OCI-LY7 (cell line): ENCODE results near the gene ENGASE. TPM values are rescaled to one million over a fixed set of nuclear protein-coding genes. Genes with fewer than 3 reads are reported as not detected.

Experiments used
- BruUV-seq: library from RNA; stranded (reverse); fragments of 400-500 nt; replicated peaks from 2 replicates; lab custom pipeline; 2021; lab: Mats Ljungman, UMichigan
- CTCF ChIA-PET: fragments of 300-600 bp; sonication (Branson Sonifier 250); formaldehyde crosslinking; loops from one replicate; lab custom pipeline; 2022; ENCODE audit warnings: antibody characterized with exemption; ENCODE audit not compliant: unreplicated experiment; lab: Charles Lee
- POLR2A ChIA-PET: fragments of 300-600 bp; sonication (Branson Sonifier 250); formaldehyde crosslinking; loops from one replicate; lab custom pipeline; 2022; ENCODE audit warnings: antibody characterized with exemption; lab: Charles Lee
- DNase-seq: peaks from one replicate; pipeline ENCODE4 v3.0.0-alpha.2; 2015; ENCODE audit warnings: low spot score
- H2AFZ ChIP-seq: fragments of 200-600 bp; sonication (generic), shearing (Covaris generic); 2 replicates; pipeline ENCODE4 v1.6.1; 2014; ENCODE audit warnings: mild to moderate bottlenecking, antibody characterized with exemption, low read length, moderate library complexity
- H3K27ac ChIP-seq: fragments of 200-600 bp; sonication (generic); 2 replicates; pipeline ENCODE4 v1.5.1; 2014; ENCODE audit warnings: mixed run types, low read depth, mild to moderate bottlenecking, moderate library complexity, low read length, inconsistent platforms; ENCODE audit not compliant: poor library complexity, severe bottlenecking
- H3K36me3 ChIP-seq: fragments of 200-600 bp; sonication (generic); 2 replicates; pipeline ENCODE4 v1.6.1; 2014; ENCODE audit warnings: mild to moderate bottlenecking, antibody characterized with exemption, low read length, moderate library complexity, mixed read lengths; ENCODE audit not compliant: insufficient read depth
- H3K4me1 ChIP-seq: fragments of 200-600 bp; sonication (generic); 2 replicates; pipeline ENCODE4 v1.5.1; 2014; ENCODE audit warnings: mild to moderate bottlenecking, low read length; ENCODE audit not compliant: insufficient read depth, poor library complexity, severe bottlenecking
- H3K4me2 ChIP-seq: fragments of 200-600 bp; sonication (generic); 2 replicates; pipeline ENCODE4 v1.6.1; 2014; ENCODE audit warnings: mild to moderate bottlenecking, low read length
- H3K4me3 ChIP-seq: fragments of 200-600 bp; sonication (generic); 2 replicates; pipeline ENCODE4 v1.5.1; 2014; ENCODE audit warnings: mild to moderate bottlenecking, low read depth, low read length; ENCODE audit not compliant: poor library complexity, severe bottlenecking
- H3K79me2 ChIP-seq: fragments of 200-600 bp; sonication (generic); 2 replicates; pipeline ENCODE4 v1.6.1; 2016; ENCODE audit warnings: low read depth, mild to moderate bottlenecking, low read length, moderate library complexity, mixed read lengths; ENCODE audit not compliant: insufficient read depth
- H3K9me2 ChIP-seq: fragments of 200-600 bp; sonication (generic); 2 replicates; pipeline ENCODE4 v1.6.1; 2016; ENCODE audit warnings: mild to moderate bottlenecking, low read length, mixed read lengths; ENCODE audit not compliant: insufficient read depth
- H3K9me3 ChIP-seq: fragments of 200-600 bp; sonication (generic); 2 replicates; pipeline ENCODE4 v1.6.1; 2014; ENCODE audit warnings: mild to moderate bottlenecking, mixed run types, low read length, mixed read lengths
- H4K20me1 ChIP-seq: fragments of 200-600 bp; sonication (generic); 2 replicates; pipeline ENCODE4 v1.6.1; 2014; ENCODE audit warnings: mild to moderate bottlenecking, antibody characterized with exemption, low read length, moderate library complexity, mixed read lengths; ENCODE audit not compliant: insufficient read depth
- CTCF ChIP-seq: fragments of 200-600 bp; sonication (generic); conservative IDR thresholded peaks from 2 replicates; pipeline ENCODE4 v1.5.1; 2014; ENCODE audit warnings: mild to moderate bottlenecking, antibody characterized with exemption, low read length, moderate library complexity, mixed read lengths
- EZH2phosphoT487 ChIP-seq: fragments of 200-600 bp; sonication (generic); IDR thresholded peaks from 2 replicates; pipeline ENCODE4 v1.6.1; 2018; ENCODE audit warnings: low read depth, borderline replicate concordance, mild to moderate bottlenecking, mixed run types, antibody characterized with exemption, low read length, moderate library complexity, mixed read lengths
- intact Hi-C: fragments of 100-400 bp; cut with micrococcal nuclease; formaldehyde crosslinking; loops from one replicate; pipeline ENCODE4 v1.10.0; 2022; ENCODE audit not compliant: unreplicated experiment
- total RNA-seq, 2 experiments: library from RNA; depleted of rRNA in 1 of 2; stranded (reverse); fragments of >200 nt in 1 of 2; shearing (Covaris generic) in 1 of 2; gene quantifications; 2 replicates each; pipeline ENCODE4 v1.2.3, GENCODE V29; 2014 to 2022

Gene ENGASE
- total RNA-seq, 2 experiments from 2014 or later: 8.4 to 35.1 TPM

GRCh38 chr17:79130536-79131273 is 56.1 kb downstream of the ENGASE start:
- no peak overlapping the region for H3K4me3 ChIP-seq
- no peak overlapping the region for H2AFZ ChIP-seq
- CTCF ChIA-PET: no interaction called here
- intact Hi-C loops: no loop called here
- POLR2A ChIA-PET: no interaction called here
- H3K36me3 ChIP-seq: no peaks in the 10 kb centered on the region
- H4K20me1 ChIP-seq: no peaks in the 10 kb centered on the region
- H3K4me1 ChIP-seq: no peaks in the 10 kb centered on the region
- H3K4me2 ChIP-seq: no peak overlapping the region
- no peaks in the 10 kb centered on the region for H3K9me3 ChIP-seq
- TF ChIP-seq EZH2phosphoT487 (no peak), CTCF (no peak)
- no peaks in the 10 kb centered on the region for H3K9me2 ChIP-seq
- BruUV-seq: no TSS peak
- no peak for DNase-seq
- no peaks in the 10 kb centered on the region for H3K79me2 ChIP-seq
- H3K27ac ChIP-seq: no peak overlapping the region

GRCh38 chr17:79131274-79131635 is 56.6 kb downstream of the ENGASE start:
- no peaks in the 10 kb centered on the region for H3K36me3 ChIP-seq
- ChIA-PET CTCF (no interaction called here), POLR2A (no interaction called here)
- intact Hi-C loops: no loop called here
- no peak for DNase-seq
- H3K9me3 ChIP-seq: no peaks in the 10 kb centered on the region
- H3K4me2 ChIP-seq: no peak overlapping the region
- H4K20me1 ChIP-seq: no peaks in the 10 kb centered on the region
- H3K27ac ChIP-seq: no peak overlapping the region
- no peaks in the 10 kb centered on the region for H3K4me1 ChIP-seq
- H3K4me3 ChIP-seq: no peak overlapping the region
- H3K79me2 ChIP-seq: no peaks in the 10 kb centered on the region
- no peaks in the 10 kb centered on the region for H3K9me2 ChIP-seq
- BruUV-seq: no TSS peak
- no peak for TF ChIP-seq EZH2phosphoT487
- no peak for TF ChIP-seq CTCF
- no peak overlapping the region for H2AFZ ChIP-seq

- ChIA-PET POLR2A (no interaction called here), CTCF (no interaction called here)
- intact Hi-C loops: no loop called here
- BruUV-seq: no TSS peak
- DNase-seq: no peak
- no peaks in the 10 kb centered on the region for H3K36me3 ChIP-seq
- H3K27ac ChIP-seq: no peak overlapping the region
- no peaks in the 10 kb centered on the region for H3K9me2 ChIP-seq
- no peaks in the 10 kb centered on the region for H3K4me1 ChIP-seq
- no peaks in the 10 kb centered on the region for H3K9me3 ChIP-seq
- H2AFZ ChIP-seq: no peak overlapping the region
- H3K79me2 ChIP-seq: no peaks in the 10 kb centered on the region
- no peak overlapping the region for H3K4me3 ChIP-seq
- H3K4me2 ChIP-seq: no peak overlapping the region
- TF ChIP-seq EZH2phosphoT487 (no peak), CTCF (no peak)
- no peaks in the 10 kb centered on the region for H4K20me1 ChIP-seq
These were observed 57.1 kb downstream of the ENGASE start for GRCh38 chr17:79131701-79132100.
